GM18511 (cell line): Measurements from ENCODE around the gene STARD13.

ENCODE experiments used
- ATAC-seq: cut with Tn5 transposase; IDR thresholded peaks from one replicate; pipeline ENCODE4 v1.9.1; 2021; ENCODE audit warnings: mild to moderate bottlenecking, moderate library complexity; ENCODE audit not compliant: unreplicated experiment

STARD13 gene

DNA sequence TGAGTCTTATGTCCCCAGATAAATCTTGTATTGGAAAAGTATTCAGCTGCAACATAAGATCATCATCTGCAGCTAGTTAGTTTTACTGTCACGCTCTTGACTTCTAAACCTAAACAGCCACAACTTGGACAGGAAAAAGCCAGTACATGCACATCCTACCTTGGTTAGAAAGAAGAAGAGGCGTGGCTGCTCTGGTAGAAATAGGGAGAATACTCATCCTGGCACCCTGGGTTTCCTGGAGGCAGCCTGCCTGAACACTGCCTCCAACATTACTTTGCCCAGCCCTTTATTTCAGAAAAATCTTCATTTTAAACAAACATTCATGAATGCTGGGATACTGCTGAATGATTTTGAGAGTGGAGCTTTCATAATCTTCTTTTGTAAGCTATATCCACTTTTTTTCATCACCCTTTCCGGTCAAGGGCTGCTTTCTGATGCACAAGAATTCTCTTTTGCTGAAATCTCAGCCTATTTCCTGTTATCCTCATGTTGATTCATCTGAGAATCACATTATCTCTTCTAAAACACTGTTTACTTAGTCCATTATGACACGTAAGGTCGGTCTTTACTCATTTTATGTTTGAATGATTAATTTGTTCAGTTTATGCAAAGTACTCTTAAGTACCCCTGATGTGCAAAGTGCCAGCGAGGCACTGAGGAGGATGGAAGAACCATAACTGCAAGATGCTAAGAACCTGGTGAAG lies 55.2 kb downstream of the STARD13 start:
- ATAC-seq: no peak

DNA sequence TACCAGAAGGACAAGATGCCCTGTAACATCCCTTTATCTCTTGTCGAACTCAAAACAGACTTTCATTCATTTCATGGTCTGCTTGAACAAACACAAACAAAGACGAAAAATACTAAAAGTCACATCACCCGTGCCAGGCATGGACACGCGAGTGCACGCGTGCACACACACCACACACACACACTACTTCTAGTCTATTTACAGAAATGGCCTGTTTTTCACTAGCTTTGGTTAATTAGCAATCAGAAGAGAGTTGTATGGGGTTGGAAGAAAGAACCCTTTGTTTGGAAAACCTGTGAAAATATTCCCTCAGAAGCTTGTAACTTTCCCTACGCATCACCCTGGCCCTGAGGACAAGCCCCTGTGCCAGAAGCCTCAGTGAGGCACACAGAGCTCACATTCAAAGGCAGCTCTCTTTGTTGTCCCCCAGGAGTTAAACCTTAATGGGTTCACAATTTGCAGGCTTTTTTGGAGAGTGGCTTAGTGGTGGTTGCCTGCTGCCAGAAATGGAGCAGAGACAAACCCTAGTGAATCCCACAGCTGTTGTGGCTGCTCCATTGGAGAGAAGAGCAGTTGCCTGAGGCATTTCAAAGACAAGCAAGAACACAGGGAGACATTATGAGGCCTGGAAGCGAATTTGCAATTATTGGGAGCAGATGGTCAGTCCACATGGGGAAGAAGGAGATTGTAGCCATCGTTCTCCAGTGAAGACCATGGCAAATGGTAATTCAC lies 55.9 kb downstream of the STARD13 start:
- no peak for ATAC-seq

DNA sequence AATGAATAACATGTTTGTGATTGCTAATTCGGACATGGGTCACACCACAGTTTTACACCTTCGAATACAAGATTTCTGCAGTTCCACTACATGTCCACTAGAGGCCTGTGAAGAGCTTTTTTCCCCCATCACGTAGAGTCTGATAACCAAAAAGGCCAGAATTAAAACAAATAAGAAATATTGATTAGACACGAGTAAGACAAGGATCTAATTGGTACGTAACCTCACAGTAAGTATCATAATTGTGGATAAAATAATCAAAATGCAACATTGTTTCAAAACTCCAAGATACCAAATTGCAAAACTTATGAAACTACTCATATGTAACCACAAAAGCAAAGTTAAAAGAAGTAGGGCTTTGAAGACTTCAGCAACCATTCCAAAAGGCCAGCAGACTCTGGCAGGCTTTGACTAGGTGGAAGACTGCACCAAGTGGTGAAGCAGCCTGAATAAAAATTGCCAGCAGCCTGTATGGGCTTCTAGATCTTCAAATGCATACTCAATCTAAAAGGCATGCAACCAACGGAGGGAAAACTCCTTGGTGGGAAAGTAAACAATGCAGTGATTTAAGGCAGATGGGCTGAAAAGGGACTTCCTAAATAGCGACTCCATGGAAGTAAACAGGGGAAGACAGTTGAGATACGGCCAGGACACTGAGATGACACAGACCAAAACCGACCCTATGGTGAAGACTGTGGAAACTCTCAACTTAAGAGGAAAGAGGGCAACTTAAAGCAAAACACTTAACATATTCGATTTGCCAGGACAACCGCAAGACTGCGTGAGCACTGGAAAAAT lies 56.7 kb downstream of the STARD13 start:
- peak; percentile 72 for ATAC-seq

DNA sequence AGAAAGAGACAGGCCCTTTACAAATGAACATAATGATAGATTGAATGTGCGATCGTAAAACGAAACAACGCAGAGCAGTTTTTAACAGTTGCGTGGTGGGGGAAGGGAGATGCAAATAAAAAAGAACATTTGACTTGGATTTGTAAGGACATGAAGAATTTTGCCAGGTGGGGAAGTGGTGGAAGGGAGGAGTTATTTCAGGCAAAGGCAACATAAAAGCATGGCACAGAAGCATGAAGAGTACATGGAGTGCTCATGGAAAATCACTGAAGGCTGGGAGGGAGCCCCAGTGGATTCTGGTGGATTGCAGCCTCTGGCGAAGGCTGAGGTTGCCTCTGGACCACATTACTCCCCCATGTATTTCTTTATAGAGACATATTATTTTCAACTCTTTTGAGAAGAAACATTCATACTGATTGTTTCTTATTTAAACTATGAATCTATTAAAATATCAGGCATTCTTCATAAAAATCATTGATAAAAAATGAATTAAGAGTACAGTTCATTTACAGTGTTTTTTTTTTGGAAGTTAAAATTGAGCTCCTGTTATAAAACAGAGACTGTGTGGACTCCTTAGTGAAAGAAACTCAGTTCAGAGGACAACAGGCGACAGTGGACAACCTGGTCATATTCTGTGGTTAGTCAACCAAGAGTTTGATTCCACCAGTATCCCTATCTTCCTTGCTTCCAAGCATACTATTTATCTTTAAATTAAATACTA lies 57.5 kb downstream of the STARD13 start:
- no peak for ATAC-seq

DNA sequence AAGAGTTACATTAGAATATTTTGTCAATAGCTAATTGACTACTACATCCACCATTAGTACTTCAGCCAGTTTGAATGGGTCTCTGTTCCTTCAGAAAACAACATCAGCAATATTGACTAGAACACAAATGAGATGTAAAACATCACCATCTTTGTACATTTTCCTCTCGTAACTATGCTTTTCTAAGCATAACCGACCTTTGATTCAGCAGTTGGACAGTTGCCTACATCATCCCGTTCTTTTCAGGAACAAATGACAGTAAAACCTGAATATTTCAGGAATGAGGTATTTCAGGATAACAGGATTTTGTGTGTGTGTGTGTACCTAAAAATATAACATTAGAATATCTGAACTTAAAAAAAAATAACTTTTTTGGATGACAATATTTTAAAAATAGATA lies 60.9 kb downstream of the STARD13 start:
- ATAC-seq: no peak

DNA sequence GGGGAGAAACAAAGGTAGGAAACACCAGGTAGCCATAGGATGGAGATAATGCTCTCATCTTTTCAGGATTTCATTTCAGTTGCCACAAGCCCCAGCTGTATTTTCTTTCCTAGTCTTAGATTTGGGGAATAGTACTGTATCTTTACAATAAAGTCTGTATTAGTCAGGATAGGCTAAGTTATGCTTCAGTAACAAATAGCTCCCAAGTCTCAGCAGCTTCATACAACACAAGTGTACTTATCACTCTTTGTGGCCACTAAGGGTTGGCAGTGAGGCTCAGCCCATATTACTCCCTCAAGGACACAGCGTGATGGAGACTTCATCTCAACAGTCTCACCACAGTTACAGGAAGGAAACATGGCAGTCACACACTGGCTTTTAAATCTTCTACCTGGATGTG lies 61.4 kb downstream of the STARD13 start:
- ATAC-seq: no peak

DNA sequence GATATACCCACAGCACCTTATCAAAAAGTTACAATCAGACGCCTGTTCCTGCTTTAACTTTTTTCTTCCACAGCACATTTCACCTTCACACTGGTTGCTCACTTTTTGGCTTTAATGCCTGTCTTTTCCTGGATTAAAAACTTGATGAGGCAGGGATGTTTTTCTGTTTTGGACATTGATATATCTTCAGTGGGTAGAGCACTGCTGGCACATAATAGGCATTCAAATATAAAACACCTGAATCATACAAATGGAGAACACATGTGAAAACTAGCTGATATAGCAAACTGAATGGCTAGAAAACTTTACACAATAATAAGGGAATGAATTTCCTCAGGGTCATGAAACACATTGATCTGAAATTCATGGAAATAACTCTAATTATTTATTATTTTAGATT lies 65.6 kb downstream of the STARD13 start:
- no peak for ATAC-seq

DNA sequence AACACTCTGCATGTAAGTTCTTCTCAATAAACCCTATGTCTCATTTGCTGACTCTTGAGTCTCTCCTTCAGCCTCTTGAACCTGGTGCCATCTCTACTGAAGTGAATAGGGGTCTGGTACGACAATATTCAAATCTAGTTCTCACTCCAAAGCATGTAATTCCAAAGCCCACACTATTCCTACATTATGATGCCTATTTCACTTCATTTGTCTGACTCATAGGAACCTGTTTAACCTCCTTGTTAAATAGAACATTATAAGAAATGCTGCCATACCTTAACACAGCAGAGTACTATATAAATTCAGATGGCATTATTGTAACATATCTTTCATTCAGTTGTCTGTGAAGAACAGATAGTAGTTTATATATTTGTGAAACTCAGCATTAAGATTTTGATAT lies 67.1 kb downstream of the STARD13 start:
- no peak for ATAC-seq

DNA sequence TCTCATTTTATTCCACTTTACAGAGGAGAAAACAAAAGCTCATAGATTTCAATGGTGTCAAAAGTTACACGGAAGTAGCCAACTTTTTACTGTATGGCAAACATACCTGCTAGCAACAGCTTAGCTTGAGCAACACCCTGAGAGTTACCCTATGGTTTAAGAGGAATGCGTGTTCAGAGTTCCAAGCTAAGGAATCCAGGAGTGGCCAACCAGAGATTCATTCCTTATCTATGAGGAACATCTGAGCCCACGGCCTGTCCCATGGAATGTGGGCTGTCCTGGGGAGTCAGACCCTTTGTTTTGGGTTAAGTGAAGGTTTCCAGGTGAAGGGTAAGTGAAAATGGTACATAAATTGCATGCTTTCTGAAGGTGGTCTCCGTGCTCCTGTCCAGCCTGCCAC lies 67.5 kb downstream of the STARD13 start:
- no peak for ATAC-seq

DNA sequence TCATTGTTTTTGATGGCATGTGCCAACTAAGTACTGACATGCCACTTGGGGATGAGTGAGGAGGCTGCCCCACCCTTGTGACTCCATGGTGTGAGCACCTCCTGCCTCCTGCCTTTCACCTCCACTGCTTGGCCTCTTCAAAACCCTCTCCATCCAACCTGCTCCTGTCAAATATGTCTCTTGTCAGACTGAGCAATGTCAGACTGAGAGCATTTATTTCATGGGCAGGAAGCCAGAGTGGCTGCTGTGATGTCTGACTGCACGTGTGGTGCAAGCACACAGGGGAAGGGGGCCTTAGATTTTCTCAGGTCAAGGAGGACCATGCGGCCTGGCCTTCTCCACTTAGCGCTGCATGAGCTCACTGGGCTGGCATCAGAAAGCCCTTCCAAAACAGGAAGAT lies 68.3 kb downstream of the STARD13 start:
- ATAC-seq: no peak

DNA sequence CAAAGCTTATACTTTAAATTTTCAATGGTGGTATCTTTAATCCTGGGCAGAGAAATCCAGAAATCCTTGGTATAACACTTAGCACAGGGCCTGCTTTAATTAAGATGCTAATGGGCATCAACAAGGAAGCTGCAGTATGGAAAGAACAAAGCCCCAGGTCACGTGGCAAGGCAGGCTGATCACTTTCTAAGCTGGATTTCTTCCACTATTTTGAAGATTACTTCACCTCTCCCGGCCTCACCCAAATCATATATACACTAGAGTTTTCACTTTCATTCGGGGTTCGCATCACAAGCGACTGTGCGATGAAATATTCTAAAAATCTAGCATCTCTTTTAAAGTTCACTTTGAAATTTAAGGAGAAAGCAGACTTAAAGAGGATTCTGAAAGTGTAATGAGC lies 71.8 kb downstream of the STARD13 start:
- ATAC-seq: no peak

DNA sequence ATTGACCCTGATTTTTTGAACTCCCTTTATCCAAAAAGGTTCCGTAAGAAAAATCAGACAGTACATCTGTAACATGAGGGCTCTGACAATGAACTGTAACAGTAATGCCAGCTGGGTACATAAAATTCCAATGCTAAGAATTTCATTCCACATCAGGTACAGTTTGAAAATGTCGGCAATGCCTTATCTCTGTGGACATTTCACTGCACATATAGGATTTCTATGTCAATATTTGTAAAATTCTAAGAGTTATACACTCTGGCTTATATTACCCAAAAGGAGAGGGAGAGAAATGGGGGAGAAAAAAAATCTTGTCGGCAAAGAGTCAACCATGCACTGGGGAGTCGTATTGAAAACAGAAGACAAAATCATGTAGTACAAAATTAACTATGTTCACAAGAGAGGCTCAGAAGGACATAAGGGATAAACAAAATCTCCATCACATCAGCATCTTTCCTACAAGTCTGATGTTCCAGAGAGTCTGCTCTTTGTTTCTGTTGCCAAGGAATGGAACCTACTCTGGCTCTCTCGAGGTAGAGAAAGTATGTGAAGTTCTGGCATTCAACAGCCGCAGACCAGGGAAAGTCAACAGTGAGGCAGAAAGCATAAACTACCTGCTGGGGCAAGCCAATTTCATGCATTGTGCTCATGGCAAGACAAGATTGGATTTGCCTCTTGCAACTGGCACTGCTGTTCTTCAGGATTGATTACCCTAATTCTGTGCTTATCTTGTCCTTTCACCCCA lies 72.4 kb downstream of the STARD13 start:
- no peak for ATAC-seq

DNA sequence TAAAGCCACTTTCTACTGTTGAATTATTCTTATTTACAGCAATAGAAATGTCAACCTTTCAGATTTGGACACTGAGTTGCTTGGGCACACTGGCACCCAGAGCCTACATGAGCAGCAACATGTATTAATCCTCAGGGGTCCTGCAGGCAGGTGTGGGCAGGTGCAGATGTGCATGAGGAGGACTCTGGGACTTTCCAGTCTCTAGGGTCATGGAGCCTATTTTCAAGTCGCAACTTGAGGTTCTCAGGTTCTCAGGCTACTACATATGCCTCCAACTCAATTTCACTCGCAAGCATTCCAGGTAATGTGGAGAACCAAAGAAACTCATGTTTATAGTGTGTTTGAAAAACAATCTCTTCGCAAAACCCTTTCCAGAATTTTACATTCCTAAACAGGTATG lies 73.2 kb downstream of the STARD13 start:
- ATAC-seq: no peak

DNA sequence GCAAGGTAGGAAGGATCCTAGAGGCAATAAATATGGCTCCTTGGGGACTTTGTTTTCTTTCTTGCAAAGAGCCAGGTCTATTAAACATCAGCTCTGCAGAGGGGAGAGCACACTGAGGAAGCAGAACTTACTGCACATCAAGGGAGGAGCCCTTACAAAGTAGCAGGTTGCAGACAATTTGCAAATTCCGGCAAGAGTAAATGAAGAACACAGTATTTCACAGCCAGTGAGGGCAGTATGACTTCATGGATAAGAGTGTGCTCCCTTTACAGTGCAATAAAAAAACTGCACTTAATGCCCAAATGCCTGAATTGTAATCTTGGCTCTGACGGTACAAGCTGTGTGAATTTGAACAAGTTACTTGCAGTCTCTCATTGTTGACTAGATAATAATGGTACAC lies 75.5 kb downstream of the STARD13 start:
- no peak for ATAC-seq

DNA sequence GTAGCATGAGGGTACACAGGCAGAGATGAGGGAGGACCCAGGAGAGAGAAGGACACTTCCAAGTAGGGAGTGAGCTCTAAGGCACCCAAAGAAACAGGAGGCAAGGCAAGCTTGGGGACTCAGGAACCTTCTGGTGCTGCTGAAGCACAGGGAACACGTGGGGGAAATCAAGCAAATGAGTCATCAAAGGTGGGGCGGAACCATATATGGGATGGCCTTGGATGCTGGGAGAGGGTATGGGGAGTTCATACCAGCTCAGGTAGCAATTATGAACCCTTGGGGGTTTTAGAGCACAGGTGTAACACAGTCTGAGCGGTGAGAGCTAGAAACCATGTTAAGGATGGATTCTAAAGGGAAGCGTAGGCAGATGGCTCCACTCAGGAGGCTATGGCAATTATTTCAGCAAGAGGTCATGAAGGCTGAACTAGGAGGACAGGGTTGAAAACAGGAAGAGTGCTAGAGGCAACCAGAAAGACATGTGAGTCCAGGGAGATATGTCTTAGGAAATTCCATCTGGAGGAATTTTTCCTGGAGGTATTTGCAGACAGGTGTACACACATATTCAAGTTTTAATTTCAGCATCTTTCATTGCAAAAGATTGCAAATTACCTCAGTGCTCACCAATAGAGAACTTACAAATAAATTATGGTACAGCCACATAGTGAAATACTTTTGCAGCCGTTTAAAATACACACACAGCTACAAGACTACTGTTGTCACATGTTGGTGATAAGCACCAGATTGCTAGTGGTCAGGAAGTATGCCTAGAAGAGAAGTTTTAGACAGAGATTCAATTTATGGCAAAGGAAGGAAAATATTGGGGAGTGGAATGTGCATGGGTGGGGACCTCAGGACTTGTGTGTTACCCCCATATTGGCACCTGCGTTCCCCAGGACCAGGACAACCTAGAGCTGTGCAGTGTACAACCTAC lies 77.0 kb downstream of the STARD13 start:
- ATAC-seq: no peak

DNA sequence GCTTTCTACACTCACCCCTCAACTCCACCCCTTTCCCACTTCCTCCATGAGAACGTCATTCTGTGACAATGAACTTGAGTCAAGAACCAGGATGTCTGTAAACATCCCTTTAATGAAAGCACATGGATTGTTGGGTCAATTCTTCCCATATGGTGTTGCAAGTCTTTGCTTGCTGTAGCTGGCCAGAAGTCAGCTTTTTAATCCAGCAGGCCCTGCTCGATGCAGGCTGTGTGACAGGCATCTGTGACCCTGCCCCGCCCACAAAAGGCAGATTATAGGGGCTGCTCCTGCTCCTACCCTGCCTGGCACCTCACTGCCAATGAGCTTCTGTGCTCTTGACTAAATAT lies 78.0 kb downstream of the STARD13 start:
- peak; percentile 35 for ATAC-seq

DNA sequence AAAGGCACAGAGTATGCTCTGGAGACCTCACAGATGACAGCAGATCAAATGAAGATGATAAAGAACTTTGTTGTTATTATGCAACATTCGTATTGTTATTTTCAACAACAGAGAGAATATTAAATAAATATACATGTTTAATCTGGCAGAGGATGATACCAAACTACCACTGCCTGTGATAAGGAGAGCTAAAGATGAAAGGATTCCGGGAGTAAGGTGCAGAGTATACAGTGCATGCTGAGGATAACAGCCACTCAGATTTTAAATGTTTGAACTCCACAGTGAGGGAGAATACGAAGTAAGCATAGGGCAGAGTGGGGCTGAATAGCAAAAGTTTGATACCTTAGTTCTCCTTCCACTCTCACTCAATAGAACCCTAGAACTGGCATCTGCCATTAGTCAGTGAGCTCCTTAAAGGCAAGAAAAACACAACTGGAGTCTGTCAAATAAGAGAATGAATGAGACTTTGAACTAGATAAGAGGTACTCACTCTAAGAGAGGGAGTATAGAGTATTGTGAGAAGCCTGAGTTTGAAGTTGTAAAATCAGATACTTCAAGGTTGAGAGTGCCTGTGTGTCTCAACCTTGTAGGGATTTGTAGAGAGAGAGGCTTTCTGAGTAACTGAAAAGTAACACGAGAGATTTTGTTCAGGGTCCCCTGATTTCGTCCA lies 78.5 kb downstream of the STARD13 start:
- no peak for ATAC-seq

DNA sequence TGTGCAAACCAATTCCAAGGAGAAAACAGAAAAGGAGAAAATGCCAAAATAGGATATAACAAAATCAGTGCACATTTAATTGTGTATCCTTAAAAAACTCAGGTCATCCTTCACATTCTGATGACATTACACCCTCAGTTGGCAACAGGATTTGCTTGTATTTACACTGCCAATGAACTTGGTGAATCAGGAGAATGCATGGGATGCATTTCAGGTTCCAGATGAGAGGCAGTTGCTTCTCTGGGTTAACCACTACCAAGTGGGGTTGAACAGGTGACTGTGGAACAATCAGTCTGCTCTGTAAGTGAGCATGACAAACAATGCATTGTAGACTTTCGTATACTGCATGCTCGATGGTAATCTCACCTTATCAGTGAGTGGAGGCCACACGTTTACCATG lies 79.1 kb downstream of the STARD13 start:
- no peak for ATAC-seq

DNA sequence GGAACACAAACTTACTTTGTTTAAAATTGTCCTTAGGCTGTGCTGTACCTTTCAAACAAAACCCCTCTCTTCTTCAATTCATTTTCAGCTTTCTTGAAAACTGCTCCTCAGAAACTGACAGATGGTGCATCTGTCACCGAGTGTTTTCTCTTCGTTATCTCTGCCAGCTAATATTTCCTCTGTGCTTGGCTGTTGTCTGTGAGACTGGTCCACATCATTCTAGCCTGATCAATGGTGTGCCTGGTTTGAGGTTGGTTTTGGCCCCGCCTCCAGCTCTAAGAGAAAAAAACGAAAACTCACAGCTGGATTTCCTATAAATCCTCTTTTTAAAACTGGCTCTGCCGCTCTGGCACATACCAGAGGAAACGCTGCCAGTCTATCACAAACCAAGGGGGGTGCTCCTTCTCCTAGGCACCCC lies 79.7 kb downstream of the STARD13 start:
- peak; percentile 30 for ATAC-seq
